Activated naive CD8-positive, alpha-beta T cell treated with anti-CD3 and anti-CD28 coated beads, Interleukin-2, amount 50 U/mL, for 16 hours (primary cell): ENCODE measurements around the gene GDPD5.

Source experiments
- DNase-seq: peaks from one replicate; pipeline ENCODE4 v3.0.0-alpha.2; 2020; ENCODE audit warnings: low read depth, low spot score

GDPD5 gene

GRCh38 chr11:75402002-75402773, 123.6 kb downstream of the GDPD5 start:
- DNase-seq: no peak

GRCh38 chr11:75400146-75400865, 125.4 kb downstream of the GDPD5 start:
- no peak for DNase-seq

- DNase-seq: peak; percentile 75
These were observed 126.2 kb downstream of the GDPD5 start, which contains the start of gene RPS3 for GRCh38 chr11:75399344-75400145. TSS of gene RPS3 (plus strand) at chr11:75399518. CDS start at chr11:75399548, 30 bp downstream.

- no peak for DNase-seq
These were observed 126.8 kb downstream of the GDPD5 start for GRCh38 chr11:75398906-75399305.

GRCh38 chr11:75394085-75394840, 131.5 kb downstream of the GDPD5 start:
- DNase-seq: no peak

GRCh38 chr11:75389925-75390324, 135.8 kb downstream of the GDPD5 start:
- no peak for DNase-seq

GRCh38 chr11:75389276-75389605, 136.5 kb downstream of the GDPD5 start:
- DNase-seq: no peak

- peak; percentile 32 for DNase-seq
These were observed 137.1 kb downstream of the GDPD5 start for GRCh38 chr11:75388386-75389275.

- DNase-seq: no peak
These were observed 137.9 kb downstream of the GDPD5 start for GRCh38 chr11:75387736-75388294.

GRCh38 chr11:75386942-75387630, 138.7 kb downstream of the GDPD5 start:
- DNase-seq: no peak
